Naive B cell (primary cell): ENCODE data around the gene CBX5. TPM values are rescaled to one million over a fixed set of nuclear protein-coding genes. Genes with fewer than 3 reads are reported as not detected.

Source experiments
- ATAC-seq, 2 donors: fragments of 150-1000 bp; cut with Tn5 transposase; 2 replicates each; pipeline ENCODE4 v1.10.0; 2021; ENCODE audit warnings: low read depth in 2 of 2, mild to moderate bottlenecking in 2 of 2, moderate library complexity in 2 of 2
- DNase-seq: peaks from one replicate; pipeline ENCODE4 v3.0.0; 2022
- H3K27ac Mint-ChIP-seq, 6 donors: one replicate each; pipeline ENCODE4 v1.8.0; 2020 to 2022; ENCODE audit warnings: mild to moderate bottlenecking in 6 of 6, mixed read lengths in 6 of 6, moderate library complexity in 5 of 6, inconsistent platforms in 2 of 6
- H3K27me3 Mint-ChIP-seq, 3 donors: one replicate each; pipeline ENCODE4 v1.8.0; 2021 to 2022; ENCODE audit warnings: mixed read lengths in 3 of 3, mild to moderate bottlenecking in 1 of 3
- H3K36me3 Mint-ChIP-seq, 2 donors: one replicate each; pipeline ENCODE4 v1.8.0; 2020 to 2022; ENCODE audit warnings: mixed read lengths in 2 of 2, inconsistent platforms in 1 of 2, mild to moderate bottlenecking in 1 of 2
- H3K4me1 Mint-ChIP-seq, 3 donors: one replicate each; pipeline ENCODE4 v1.8.0; 2020 to 2022; ENCODE audit warnings: mixed read lengths in 3 of 3, inconsistent platforms in 1 of 3, mild to moderate bottlenecking in 1 of 3, moderate library complexity in 1 of 3
- H3K4me3 Mint-ChIP-seq, 8 donors: one replicate each; pipeline ENCODE4 v1.8.0; 2020 to 2022; ENCODE audit warnings: mild to moderate bottlenecking in 8 of 8, mixed read lengths in 8 of 8, moderate library complexity in 8 of 8, inconsistent platforms in 2 of 8
- H3K9me3 Mint-ChIP-seq, 7 donors: one replicate each; pipeline ENCODE4 v1.8.0; 2020 to 2022; ENCODE audit warnings: mixed read lengths in 7 of 7, mild to moderate bottlenecking in 5 of 7, inconsistent platforms in 2 of 7, moderate library complexity in 1 of 7
- polyA plus RNA-seq, 6 donors: library from polyadenylated mRNA; unstranded; fragments of 300-500 nt; fragmentation: Illumina TruSeq; gene quantifications; one replicate each; pipeline ENCODE4 v1.2.3, GENCODE V29; 2021; ENCODE audit warnings: low read depth in 6 of 6

Gene CBX5
- polyA plus RNA-seq, 6 donors from 2014 or later, result 12.3 to 31.8 (median 24.1) TPM

GRCh38 chr12:54272214-54272613 is 7.7 kb downstream of the CBX5 start:
- Mint-ChIP-seq H3K36me3 (no peaks in the 10 kb centered on the region), H3K4me3 (no peak overlapping the region), H3K27ac (peak overlapping the region in 3 of 6 donors; percentile 12 to 28 (median 24)), H3K4me1 (peaks cover 4 to 28% (median 27%) of the 10 kb centered on the region in 3 donors), H3K27me3 (no peaks in the 10 kb centered on the region), H3K9me3 (no peaks in the 10 kb centered on the region)
- DNase-seq (no peak), ATAC-seq (no peak)

GRCh38 chr12:54270345-54270744 is 9.6 kb downstream of the CBX5 start:
- Mint-ChIP-seq H3K36me3 (no peaks in the 10 kb centered on the region), H3K4me1 (peaks cover 7 to 18% (median 15%) of the 10 kb centered on the region in 3 donors), H3K27me3 (no peaks in the 10 kb centered on the region), H3K27ac (peak overlapping the region in 3 of 6 donors; percentile 22 to 60 (median 39)), H3K4me3 (no peak overlapping the region), H3K9me3 (no peaks in the 10 kb centered on the region)
- DNase-seq (no peak), ATAC-seq (no peak)

- H3K4me1 Mint-ChIP-seq, result peaks cover 7 to 12% (median 10%) of the 10 kb centered on the region in 3 donors
- no peaks in the 10 kb centered on the region for H3K27me3 Mint-ChIP-seq
- no peaks in the 10 kb centered on the region for H3K9me3 Mint-ChIP-seq
- no peak for ATAC-seq
- H3K4me3 Mint-ChIP-seq, result peak overlapping the region in 1 of 8 donors; percentile 16
- no peaks in the 10 kb centered on the region for H3K36me3 Mint-ChIP-seq
- no peak for DNase-seq
- no peak overlapping the region for H3K27ac Mint-ChIP-seq
These were observed 13.1 kb downstream of the CBX5 start for GRCh38 chr12:54266852-54267251.

GRCh38 chr12:54265364-54265812 is 14.5 kb downstream of the CBX5 start:
- H3K27me3 Mint-ChIP-seq, result no peaks in the 10 kb centered on the region
- DNase-seq (no peak), ATAC-seq (no peak)
- H3K4me1 Mint-ChIP-seq, result peaks cover 10 to 21% (median 14%) of the 10 kb centered on the region in 3 donors
- no peak overlapping the region for H3K4me3 Mint-ChIP-seq
- peak overlapping the region in 3 of 6 donors; percentile 7 to 64 (median 48) for H3K27ac Mint-ChIP-seq
- no peaks in the 10 kb centered on the region for H3K9me3 Mint-ChIP-seq
- no peaks in the 10 kb centered on the region for H3K36me3 Mint-ChIP-seq

DNA sequence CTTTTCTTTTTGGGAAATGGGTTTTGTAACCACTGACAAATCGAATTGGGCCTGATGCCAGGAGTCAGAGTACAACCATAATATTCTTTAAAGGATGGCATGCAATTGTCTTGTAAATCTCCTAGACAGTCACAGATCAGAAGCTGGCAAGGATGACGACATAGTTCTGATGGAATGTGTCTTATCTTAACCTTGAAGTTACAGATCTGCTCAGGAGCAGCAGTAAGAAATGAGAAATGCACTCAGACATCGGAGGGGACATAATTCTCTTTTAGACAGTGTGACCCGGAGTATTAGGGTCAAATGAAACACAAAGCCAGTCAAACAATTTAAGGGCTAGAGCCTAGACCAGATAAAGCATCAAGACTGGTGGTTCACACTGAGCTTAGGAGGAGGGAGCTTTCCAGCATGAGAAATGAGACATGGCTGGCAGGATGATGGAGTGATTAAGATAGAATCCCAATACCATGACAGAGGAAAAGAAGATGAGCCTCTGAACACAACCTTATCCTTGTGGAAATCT is 17.5 kb downstream of the CBX5 start:
- ATAC-seq (no peak), DNase-seq (no peak)
- Mint-ChIP-seq H3K27ac (no peak overlapping the region), H3K9me3 (no peaks in the 10 kb centered on the region), H3K27me3 (no peaks in the 10 kb centered on the region), H3K4me3 (no peak overlapping the region), H3K4me1 (peaks cover 19 to 33% (median 21%) of the 10 kb centered on the region in 3 donors), H3K36me3 (no peaks in the 10 kb centered on the region)

DNA sequence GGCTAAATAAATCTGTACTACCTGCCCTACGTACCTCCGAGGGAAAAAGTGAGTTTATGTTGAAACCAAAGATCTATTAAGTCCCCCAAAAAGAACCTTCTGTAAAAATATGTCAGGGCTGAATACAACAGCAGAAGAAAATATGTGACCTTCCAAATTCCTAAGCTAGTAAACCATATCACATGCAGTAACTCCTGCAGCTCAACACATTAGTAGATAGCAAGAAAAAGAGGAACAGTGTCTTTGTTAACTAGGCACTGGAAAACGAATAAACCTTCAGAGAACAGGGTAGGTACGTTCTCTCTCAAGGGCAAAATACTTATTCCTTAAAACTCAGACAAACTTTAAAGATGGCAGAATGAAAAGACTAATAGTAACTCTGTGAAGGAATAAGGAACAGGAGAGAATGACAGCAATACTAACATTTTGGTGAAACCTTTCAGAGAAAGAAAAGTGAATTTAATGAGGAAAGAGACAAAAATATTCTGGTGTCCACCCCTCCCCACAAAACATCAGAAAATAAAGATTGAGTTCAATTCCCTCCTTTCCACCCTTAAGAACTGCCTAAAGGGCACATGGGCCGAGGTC is 18.0 kb downstream of the CBX5 start:
- no peaks in the 10 kb centered on the region for H3K27me3 Mint-ChIP-seq
- ATAC-seq (no peak), DNase-seq (no peak)
- H3K4me1 Mint-ChIP-seq, result peaks cover 21 to 33% (median 21%) of the 10 kb centered on the region in 3 donors
- no peaks in the 10 kb centered on the region for H3K9me3 Mint-ChIP-seq
- peak overlapping the region in 2 of 6 donors; percentile 9 to 68 for H3K27ac Mint-ChIP-seq
- H3K4me3 Mint-ChIP-seq, result peak overlapping the region in 4 of 8 donors; percentile 17 to 78 (median 38)
- no peaks in the 10 kb centered on the region for H3K36me3 Mint-ChIP-seq

DNA sequence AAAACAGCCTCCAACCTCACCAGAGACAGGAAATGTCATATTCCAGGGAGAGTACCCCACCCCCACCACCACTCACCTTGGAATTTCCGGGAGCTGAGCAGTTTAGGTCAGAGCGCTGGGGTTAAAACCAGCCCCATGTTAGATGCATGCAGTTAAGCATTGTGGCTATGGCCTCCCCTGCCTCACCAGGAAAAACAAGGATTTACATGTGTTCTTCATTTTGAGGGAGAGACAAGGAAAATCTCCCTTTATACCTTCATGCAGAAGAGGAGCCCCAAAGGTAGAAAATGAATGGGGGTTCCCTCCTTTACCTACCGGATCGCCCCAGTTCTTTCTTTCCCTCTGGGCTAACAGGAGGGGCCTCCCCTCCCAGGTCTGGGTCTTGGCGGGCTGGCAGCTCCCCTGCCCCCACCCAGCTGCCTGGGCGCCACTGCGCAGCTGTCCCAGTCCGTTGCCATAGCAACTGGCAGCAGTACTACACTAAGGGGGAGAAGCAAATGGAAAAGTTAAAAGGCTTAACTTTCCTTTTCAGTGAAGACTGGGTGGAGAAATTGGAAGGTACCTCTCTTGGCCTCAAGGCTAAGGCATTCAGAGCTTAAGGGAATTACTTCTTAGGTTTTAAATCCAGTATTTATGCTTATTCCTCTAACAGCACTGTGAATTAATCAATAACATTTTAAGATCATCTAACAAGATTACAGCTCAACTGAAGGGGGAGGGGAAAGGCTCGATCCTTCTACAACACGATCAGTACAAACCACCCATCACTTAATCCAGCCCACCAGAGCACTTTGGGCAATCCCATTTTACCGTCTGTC is 20.5 kb downstream of the CBX5 start:
- DNase-seq, result peak; percentile 67
- peak; percentile 94 for ATAC-seq
- Mint-ChIP-seq H3K9me3 (no peaks in the 10 kb centered on the region), H3K4me1 (peaks cover 16 to 28% (median 21%) of the 10 kb centered on the region in 3 donors), H3K27me3 (no peaks in the 10 kb centered on the region), H3K4me3 (peak overlapping the region; percentile 76 to 90 (median 84)), H3K36me3 (peaks cover 0 to 4% of the 10 kb centered on the region in 2 donors), H3K27ac (peak overlapping the region; percentile 89 to 97 (median 91))

GRCh38 chr12:54258201-54258681 is 21.7 kb downstream of the CBX5 start:
- Mint-ChIP-seq H3K4me1 (peaks cover 16 to 28% (median 21%) of the 10 kb centered on the region in 3 donors), H3K36me3 (peaks cover 0 to 4% of the 10 kb centered on the region in 2 donors), H3K9me3 (no peaks in the 10 kb centered on the region), H3K27me3 (no peaks in the 10 kb centered on the region), H3K27ac (peak overlapping the region in 3 of 6 donors; percentile 44 to 70 (median 62)), H3K4me3 (no peak overlapping the region)
- ATAC-seq (no peak), DNase-seq (no peak)

- ATAC-seq, result no peak
- Mint-ChIP-seq H3K9me3 (no peaks in the 10 kb centered on the region), H3K4me3 (no peak overlapping the region), H3K27me3 (no peaks in the 10 kb centered on the region), H3K36me3 (peaks cover 0 to 4% of the 10 kb centered on the region in 2 donors), H3K4me1 (peaks cover 16 to 29% (median 21%) of the 10 kb centered on the region in 3 donors), H3K27ac (peak overlapping the region in 5 of 6 donors; percentile 9 to 65 (median 12))
- no peak for DNase-seq
These were observed 22.6 kb downstream of the CBX5 start for GRCh38 chr12:54257332-54257731.

DNA sequence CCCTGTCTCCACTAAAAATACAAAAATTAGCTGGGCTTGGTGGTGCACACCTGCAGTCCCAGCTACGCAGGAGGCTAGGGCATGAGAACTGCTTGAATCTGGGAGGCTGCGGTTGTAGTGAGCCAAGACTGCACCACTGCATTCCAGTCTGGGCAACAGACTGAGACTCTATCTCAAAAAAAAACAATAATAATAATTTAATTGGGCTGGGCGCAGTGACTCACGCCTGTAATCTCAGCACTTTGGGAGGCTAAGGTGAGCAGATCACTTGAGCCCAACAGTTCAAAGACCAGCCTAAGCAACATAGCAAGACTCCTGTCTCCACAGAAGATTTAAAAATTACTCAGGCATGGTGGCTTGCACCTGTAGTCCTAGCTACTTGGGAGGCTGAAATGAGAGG is 26.7 kb downstream of the CBX5 start:
- H3K9me3 Mint-ChIP-seq, result no peaks in the 10 kb centered on the region
- H3K27me3 Mint-ChIP-seq, result no peaks in the 10 kb centered on the region
- peaks cover 7 to 19% (median 10%) of the 10 kb centered on the region in 3 donors for H3K4me1 Mint-ChIP-seq
- H3K4me3 Mint-ChIP-seq, result no peak overlapping the region
- no peak overlapping the region for H3K27ac Mint-ChIP-seq
- H3K36me3 Mint-ChIP-seq, result peaks cover 5 to 13% of the 10 kb centered on the region in 2 donors
- no peak for DNase-seq
- no peak for ATAC-seq

DNA sequence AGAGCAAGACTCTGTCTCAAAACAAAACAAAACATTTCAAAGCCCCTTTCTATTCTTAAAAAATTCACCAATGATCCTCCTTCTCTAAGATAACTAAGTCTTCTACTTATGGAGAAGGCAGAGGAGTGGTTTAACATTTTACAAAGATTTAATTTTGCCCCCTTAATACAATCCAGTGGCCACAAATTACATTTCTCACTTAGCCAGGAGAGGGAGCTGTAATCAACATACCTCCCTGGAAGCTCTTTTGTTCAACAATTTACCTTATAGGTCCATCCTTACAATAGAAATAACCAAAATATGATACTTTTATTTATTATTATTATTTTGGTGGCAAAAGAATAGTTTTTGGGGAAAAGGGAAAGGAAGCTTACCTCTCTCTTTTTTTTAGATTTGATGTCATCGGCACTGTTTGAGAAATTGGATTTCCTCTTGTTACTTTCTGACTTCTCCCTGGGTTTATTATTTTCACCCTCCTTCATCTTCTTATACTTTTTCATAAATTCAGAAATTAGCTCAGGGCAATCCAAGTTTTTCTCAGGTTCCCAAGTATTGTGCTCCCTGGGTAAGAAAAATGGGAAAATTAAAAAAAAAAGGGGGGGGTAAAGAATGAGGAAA is 28.1 kb downstream of the CBX5 start:
- peaks cover 5 to 16% of the 10 kb centered on the region in 2 donors for H3K36me3 Mint-ChIP-seq

DNA sequence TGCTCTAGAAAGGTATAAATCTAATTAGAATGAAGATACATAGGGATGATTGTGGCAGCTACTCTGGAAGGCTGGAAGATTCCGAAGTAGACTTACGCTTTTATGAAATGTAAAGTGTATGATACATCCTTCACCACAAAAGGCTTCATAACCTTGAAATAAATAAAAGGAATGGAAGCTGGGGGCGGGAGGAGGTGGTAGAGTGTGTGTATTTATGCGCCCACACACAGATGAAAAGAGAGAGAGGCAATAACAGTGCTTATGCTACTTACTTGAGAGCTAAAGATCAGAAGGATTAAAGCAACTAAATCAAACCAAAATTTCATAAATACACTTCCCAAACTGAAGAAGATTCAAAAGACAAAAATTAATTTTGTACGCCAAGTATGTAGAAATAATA is 30.4 kb downstream of the CBX5 start:
- DNase-seq (no peak), ATAC-seq (no peak)
- Mint-ChIP-seq H3K27ac (peak overlapping the region in 1 of 6 donors; percentile 33), H3K4me1 (peaks cover 4 to 19% (median 10%) of the 10 kb centered on the region in 3 donors), H3K4me3 (peak overlapping the region in 2 of 8 donors; percentile 63 to 77), H3K27me3 (no peaks in the 10 kb centered on the region), H3K9me3 (no peaks in the 10 kb centered on the region), H3K36me3 (peaks cover 5 to 18% of the 10 kb centered on the region in 2 donors)

More for the DNA sequence above, 28.1 kb downstream of the CBX5 start:
- H3K27ac Mint-ChIP-seq, result peak overlapping the region in 1 of 6 donors; percentile 11
- peaks cover 4 to 19% (median 10%) of the 10 kb centered on the region in 3 donors for H3K4me1 Mint-ChIP-seq
- H3K9me3 Mint-ChIP-seq, result no peaks in the 10 kb centered on the region
- no peaks in the 10 kb centered on the region for H3K27me3 Mint-ChIP-seq
- H3K4me3 Mint-ChIP-seq, result peak overlapping the region in 1 of 8 donors; percentile 56
- peak; percentile 35 for DNase-seq
- ATAC-seq, result peak; percentile 71 to 72
